ENCODE results near the gene GPATCH4.
A peak's percentile ranks its signal among the peaks of the same experiment; 100 is the strongest.

GPATCH4 gene

GRCh38 chr1:156626079-156626438 is 24.8 kb upstream of the GPATCH4 start:
- Histone ChIP-seq H3K4me1 (ENCODE audit: control insufficient read depth, insufficient read depth, low read length, unreplicated experiment) (no peaks in the 10 kb centered on the region), H3K27ac (ENCODE audit: low read depth, low read length) (no peak overlapping the region), H3K36me3 (ENCODE audit: insufficient read depth, low read length) (no peaks in the 10 kb centered on the region), H3K27me3 (ENCODE audit: insufficient read depth, low read length) (peaks cover 56% of the 10 kb centered on the region), H3K79me2 (ENCODE audit: control insufficient read depth, insufficient read depth, low read length, unreplicated experiment) (no peaks in the 10 kb centered on the region), H2AFZ (ENCODE audit: low read length, unreplicated experiment) (no peak overlapping the region), H3K4me3 (ENCODE audit: low read depth, low read length) (no peak overlapping the region)

GRCh38 chr1:156625436-156626078 is 24.3 kb upstream of the GPATCH4 start:
- Histone ChIP-seq H2AFZ (ENCODE audit: low read length, unreplicated experiment) (no peak overlapping the region), H3K27ac (ENCODE audit: low read depth, low read length) (no peak overlapping the region), H3K79me2 (ENCODE audit: control insufficient read depth, insufficient read depth, low read length, unreplicated experiment) (no peaks in the 10 kb centered on the region), H3K4me1 (ENCODE audit: control insufficient read depth, insufficient read depth, low read length, unreplicated experiment) (no peaks in the 10 kb centered on the region), H3K27me3 (ENCODE audit: insufficient read depth, low read length) (peaks cover 56% of the 10 kb centered on the region), H3K4me3 (ENCODE audit: low read depth, low read length) (peak overlapping the region; percentile 43; the same call in 1 of the 2 replicates), H3K36me3 (ENCODE audit: insufficient read depth, low read length) (no peaks in the 10 kb centered on the region)

- no peaks in the 10 kb centered on the region for H3K4me1 ChIP-seq (ENCODE audit: control insufficient read depth, insufficient read depth, low read length, unreplicated experiment)
- H3K79me2 ChIP-seq (ENCODE audit: control insufficient read depth, insufficient read depth, low read length, unreplicated experiment): no peaks in the 10 kb centered on the region
- H3K36me3 ChIP-seq (ENCODE audit: insufficient read depth, low read length): no peaks in the 10 kb centered on the region
- peak overlapping the region; percentile 68 for H3K4me3 ChIP-seq (ENCODE audit: low read depth, low read length)
- peaks cover 56% of the 10 kb centered on the region for H3K27me3 ChIP-seq (ENCODE audit: insufficient read depth, low read length)
- no peak overlapping the region for H2AFZ ChIP-seq (ENCODE audit: low read length, unreplicated experiment)
- no peak overlapping the region for H3K27ac ChIP-seq (ENCODE audit: low read depth, low read length)
Observed at GRCh38 chr1:156624814-156625435, 23.6 kb upstream of the GPATCH4 start.

GRCh38 chr1:156623946-156624813 is 22.9 kb upstream of the GPATCH4 start:
- no peaks in the 10 kb centered on the region for H3K79me2 ChIP-seq (ENCODE audit: control insufficient read depth, insufficient read depth, low read length, unreplicated experiment)
- H2AFZ ChIP-seq (ENCODE audit: low read length, unreplicated experiment): no peak overlapping the region
- peaks cover 62% of the 10 kb centered on the region for H3K27me3 ChIP-seq (ENCODE audit: insufficient read depth, low read length)
- H3K27ac ChIP-seq (ENCODE audit: low read depth, low read length): no peak overlapping the region
- H3K36me3 ChIP-seq (ENCODE audit: insufficient read depth, low read length): no peaks in the 10 kb centered on the region
- H3K4me1 ChIP-seq (ENCODE audit: control insufficient read depth, insufficient read depth, low read length, unreplicated experiment): no peaks in the 10 kb centered on the region
- H3K4me3 ChIP-seq (ENCODE audit: low read depth, low read length): peak overlapping the region; percentile 68

- Histone ChIP-seq H3K4me3 (ENCODE audit: low read depth, low read length) (no peak overlapping the region), H3K27me3 (ENCODE audit: insufficient read depth, low read length) (peaks cover 60% of the 10 kb centered on the region), H2AFZ (ENCODE audit: low read length, unreplicated experiment) (no peak overlapping the region)
Observed at GRCh38 chr1:156622581-156623297, 21.5 kb upstream of the GPATCH4 start.

GRCh38 chr1:156619582-156619955 is 18.3 kb upstream of the GPATCH4 start:
- Histone ChIP-seq H3K36me3 (ENCODE audit: insufficient read depth, low read length) (no peaks in the 10 kb centered on the region), H3K4me1 (ENCODE audit: control insufficient read depth, insufficient read depth, low read length, unreplicated experiment) (peaks cover 12% of the 10 kb centered on the region), H2AFZ (ENCODE audit: low read length, unreplicated experiment) (no peak overlapping the region), H3K4me3 (ENCODE audit: low read depth, low read length) (no peak overlapping the region), H3K79me2 (ENCODE audit: control insufficient read depth, insufficient read depth, low read length, unreplicated experiment) (no peaks in the 10 kb centered on the region), H3K27me3 (ENCODE audit: insufficient read depth, low read length) (peaks cover 39% of the 10 kb centered on the region), H3K27ac (ENCODE audit: low read depth, low read length) (no peak overlapping the region)

More at GRCh38 chr1:156622581-156623297, 21.5 kb upstream of the GPATCH4 start:
- no peaks in the 10 kb centered on the region for H3K4me1 ChIP-seq (ENCODE audit: control insufficient read depth, insufficient read depth, low read length, unreplicated experiment)
- H3K79me2 ChIP-seq (ENCODE audit: control insufficient read depth, insufficient read depth, low read length, unreplicated experiment): no peaks in the 10 kb centered on the region
- H3K36me3 ChIP-seq (ENCODE audit: insufficient read depth, low read length): no peaks in the 10 kb centered on the region
- no peak overlapping the region for H3K27ac ChIP-seq (ENCODE audit: low read depth, low read length)

- Histone ChIP-seq H3K79me2 (ENCODE audit: control insufficient read depth, insufficient read depth, low read length, unreplicated experiment) (no peaks in the 10 kb centered on the region), H3K4me3 (ENCODE audit: low read depth, low read length) (no peak within 1 kb of the TSS)
Observed at GRCh38 chr1:156618853-156619581, 17.7 kb upstream of the GPATCH4 start, which contains the start of gene HAPLN2. HAPLN2 (plus strand) TSS chr1:156619415; CDS start chr1:156623491, 4,076 bp downstream.

GRCh38 chr1:156616463-156616862 is 15.2 kb upstream of the GPATCH4 start:
- Histone ChIP-seq H3K4me1 (ENCODE audit: control insufficient read depth, insufficient read depth, low read length, unreplicated experiment) (peaks cover 12% of the 10 kb centered on the region), H3K36me3 (ENCODE audit: insufficient read depth, low read length) (no peaks in the 10 kb centered on the region), H3K27me3 (ENCODE audit: insufficient read depth, low read length) (peaks cover 26% of the 10 kb centered on the region), H3K79me2 (ENCODE audit: control insufficient read depth, insufficient read depth, low read length, unreplicated experiment) (no peaks in the 10 kb centered on the region), H3K4me3 (ENCODE audit: low read depth, low read length) (peak overlapping the region; percentile 58), H3K27ac (ENCODE audit: low read depth, low read length) (no peak overlapping the region), H2AFZ (ENCODE audit: low read length, unreplicated experiment) (peak overlapping the region; percentile 30)

More at GRCh38 chr1:156618853-156619581, 17.7 kb upstream of the GPATCH4 start, which contains the start of gene HAPLN2:
- no peak within 1 kb of the TSS for H3K27ac ChIP-seq (ENCODE audit: low read depth, low read length)
- H3K4me1 ChIP-seq (ENCODE audit: control insufficient read depth, insufficient read depth, low read length, unreplicated experiment): peaks cover 12% of the 10 kb centered on the region
- peaks cover 33% of the 10 kb centered on the region for H3K27me3 ChIP-seq (ENCODE audit: insufficient read depth, low read length)
- no peaks in the 10 kb centered on the region for H3K36me3 ChIP-seq (ENCODE audit: insufficient read depth, low read length)
- H2AFZ ChIP-seq (ENCODE audit: low read length, unreplicated experiment): no peak within 1 kb of the TSS

GRCh38 chr1:156615946-156616345 is 14.7 kb upstream of the GPATCH4 start:
- Histone ChIP-seq H2AFZ (ENCODE audit: low read length, unreplicated experiment) (peak overlapping the region; percentile 30), H3K79me2 (ENCODE audit: control insufficient read depth, insufficient read depth, low read length, unreplicated experiment) (no peaks in the 10 kb centered on the region), H3K27me3 (ENCODE audit: insufficient read depth, low read length) (peaks cover 26% of the 10 kb centered on the region)

More at GRCh38 chr1:156615946-156616345, 14.7 kb upstream of the GPATCH4 start:
- peak overlapping the region; percentile 58 for H3K4me3 ChIP-seq (ENCODE audit: low read depth, low read length)
- no peak overlapping the region for H3K27ac ChIP-seq (ENCODE audit: low read depth, low read length)
- H3K36me3 ChIP-seq (ENCODE audit: insufficient read depth, low read length): no peaks in the 10 kb centered on the region
- peaks cover 12% of the 10 kb centered on the region for H3K4me1 ChIP-seq (ENCODE audit: control insufficient read depth, insufficient read depth, low read length, unreplicated experiment)

All from ACC112 (cell line).